ENCODE measurements around the gene TEX38.

DNA sequence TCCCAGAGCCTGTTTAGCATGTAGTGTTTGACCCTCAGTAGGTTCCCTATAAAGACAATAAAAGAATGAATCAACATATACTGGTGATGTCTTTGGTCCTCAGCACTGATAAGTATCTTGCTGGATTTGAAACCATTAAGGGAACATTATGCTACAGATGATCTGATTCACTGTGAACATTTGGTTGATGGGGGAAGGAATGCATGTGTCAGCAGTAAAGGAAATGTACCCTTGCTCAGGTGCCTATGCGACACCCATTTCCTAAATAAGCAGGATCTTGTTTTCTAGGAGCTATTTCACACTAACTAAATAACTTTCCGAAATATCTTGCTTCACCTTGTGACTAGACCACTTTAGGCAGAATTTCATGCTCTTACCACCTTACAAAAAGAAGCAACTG, 13.0 kb downstream of the TEX38 start:
- TF ChIP-seq, protein P1, sequence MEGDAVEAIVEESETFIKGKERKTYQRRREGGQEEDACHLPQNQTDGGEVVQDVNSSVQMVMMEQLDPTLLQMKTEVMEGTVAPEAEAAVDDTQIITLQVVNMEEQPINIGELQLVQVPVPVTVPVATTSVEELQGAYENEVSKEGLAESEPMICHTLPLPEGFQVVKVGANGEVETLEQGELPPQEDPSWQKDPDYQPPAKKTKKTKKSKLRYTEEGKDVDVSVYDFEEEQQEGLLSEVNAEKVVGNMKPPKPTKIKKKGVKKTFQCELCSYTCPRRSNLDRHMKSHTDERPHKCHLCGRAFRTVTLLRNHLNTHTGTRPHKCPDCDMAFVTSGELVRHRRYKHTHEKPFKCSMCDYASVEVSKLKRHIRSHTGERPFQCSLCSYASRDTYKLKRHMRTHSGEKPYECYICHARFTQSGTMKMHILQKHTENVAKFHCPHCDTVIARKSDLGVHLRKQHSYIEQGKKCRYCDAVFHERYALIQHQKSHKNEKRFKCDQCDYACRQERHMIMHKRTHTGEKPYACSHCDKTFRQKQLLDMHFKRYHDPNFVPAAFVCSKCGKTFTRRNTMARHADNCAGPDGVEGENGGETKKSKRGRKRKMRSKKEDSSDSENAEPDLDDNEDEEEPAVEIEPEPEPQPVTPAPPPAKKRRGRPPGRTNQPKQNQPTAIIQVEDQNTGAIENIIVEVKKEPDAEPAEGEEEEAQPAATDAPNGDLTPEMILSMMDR (IDR thresholded peaks at IDR 0.05), result no peak
- TF ChIP-seq POLR2AphosphoS5 (IDR thresholded peaks at IDR 0.05; ENCODE audit: low read depth, low read length) (no peak), SIN3A (IDR thresholded peaks at IDR 0.05; ENCODE audit: borderline replicate concordance, insufficient read depth, low read depth, low read length) (no peak)
- TF ChIP-seq, protein P2, sequence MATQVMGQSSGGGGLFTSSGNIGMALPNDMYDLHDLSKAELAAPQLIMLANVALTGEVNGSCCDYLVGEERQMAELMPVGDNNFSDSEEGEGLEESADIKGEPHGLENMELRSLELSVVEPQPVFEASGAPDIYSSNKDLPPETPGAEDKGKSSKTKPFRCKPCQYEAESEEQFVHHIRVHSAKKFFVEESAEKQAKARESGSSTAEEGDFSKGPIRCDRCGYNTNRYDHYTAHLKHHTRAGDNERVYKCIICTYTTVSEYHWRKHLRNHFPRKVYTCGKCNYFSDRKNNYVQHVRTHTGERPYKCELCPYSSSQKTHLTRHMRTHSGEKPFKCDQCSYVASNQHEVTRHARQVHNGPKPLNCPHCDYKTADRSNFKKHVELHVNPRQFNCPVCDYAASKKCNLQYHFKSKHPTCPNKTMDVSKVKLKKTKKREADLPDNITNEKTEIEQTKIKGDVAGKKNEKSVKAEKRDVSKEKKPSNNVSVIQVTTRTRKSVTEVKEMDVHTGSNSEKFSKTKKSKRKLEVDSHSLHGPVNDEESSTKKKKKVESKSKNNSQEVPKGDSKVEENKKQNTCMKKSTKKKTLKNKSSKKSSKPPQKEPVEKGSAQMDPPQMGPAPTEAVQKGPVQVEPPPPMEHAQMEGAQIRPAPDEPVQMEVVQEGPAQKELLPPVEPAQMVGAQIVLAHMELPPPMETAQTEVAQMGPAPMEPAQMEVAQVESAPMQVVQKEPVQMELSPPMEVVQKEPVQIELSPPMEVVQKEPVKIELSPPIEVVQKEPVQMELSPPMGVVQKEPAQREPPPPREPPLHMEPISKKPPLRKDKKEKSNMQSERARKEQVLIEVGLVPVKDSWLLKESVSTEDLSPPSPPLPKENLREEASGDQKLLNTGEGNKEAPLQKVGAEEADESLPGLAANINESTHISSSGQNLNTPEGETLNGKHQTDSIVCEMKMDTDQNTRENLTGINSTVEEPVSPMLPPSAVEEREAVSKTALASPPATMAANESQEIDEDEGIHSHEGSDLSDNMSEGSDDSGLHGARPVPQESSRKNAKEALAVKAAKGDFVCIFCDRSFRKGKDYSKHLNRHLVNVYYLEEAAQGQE (IDR thresholded peaks at IDR 0.05; ENCODE audit: insufficient read depth in 1 of 2, low read depth in 2 of 2, low read length in 1 of 2), result no peak

Data from Panc1 (cell line).